Hepatic stellate cell (primary cell): Measurements from ENCODE around the gene TMEM40.
"Not testable (repeated sequence)": the region's sequence is repeated elsewhere in the genome, so short reads cannot be mapped to it uniquely, and the experiment has no call there.

Experiments
- DNase-seq: peaks from one replicate; pipeline ENCODE4 v3.0.0; 2011; ENCODE audit warnings: low spot score

Gene TMEM40

GRCh38 chr3:12750658-12751071 lies 8.4 kb downstream of the TMEM40 start:
- DNase-seq = no peak

- DNase-seq = peak; percentile 47
Measured at GRCh38 chr3:12750223-12750622, 8.8 kb downstream of the TMEM40 start.

GRCh38 chr3:12748477-12748876 lies 10.6 kb downstream of the TMEM40 start:
- DNase-seq = no peak

GRCh38 chr3:12746419-12746818 lies 12.6 kb downstream of the TMEM40 start:
- no peak for DNase-seq

GRCh38 chr3:12744326-12744725 lies 14.7 kb downstream of the TMEM40 start:
- DNase-seq = no peak

- no peak for DNase-seq
Measured at GRCh38 chr3:12743583-12743982, 15.5 kb downstream of the TMEM40 start.

- DNase-seq = no peak
Measured at GRCh38 chr3:12742330-12743107, 16.5 kb downstream of the TMEM40 start.

- no peak for DNase-seq
Measured at GRCh38 chr3:12741209-12741608, 17.9 kb downstream of the TMEM40 start.

- DNase-seq = no peak
Measured at GRCh38 chr3:12737833-12738232, 21.2 kb downstream of the TMEM40 start.

- no peak for DNase-seq
Measured at GRCh38 chr3:12737319-12737718, 21.7 kb downstream of the TMEM40 start.

- no peak for DNase-seq
Measured at GRCh38 chr3:12734960-12735359, 24.1 kb downstream of the TMEM40 start.

- DNase-seq = no peak
Measured at GRCh38 chr3:12733566-12733965, 25.5 kb downstream of the TMEM40 start.

GRCh38 chr3:12730506-12731242 lies 28.4 kb downstream of the TMEM40 start:
- no peak for DNase-seq

GRCh38 chr3:12729051-12729651 lies 29.9 kb downstream of the TMEM40 start:
- no peak for DNase-seq

- DNase-seq = no peak
Measured at GRCh38 chr3:12727937-12728336, 31.1 kb downstream of the TMEM40 start.

GRCh38 chr3:12727481-12727880 lies 31.6 kb downstream of the TMEM40 start:
- DNase-seq = no peak

GRCh38 chr3:12725436-12725835 lies 33.6 kb downstream of the TMEM40 start:
- DNase-seq = no peak

- DNase-seq = no peak
Measured at GRCh38 chr3:12724794-12725193, 34.3 kb downstream of the TMEM40 start.

- DNase-seq = not testable (repeated sequence)
Measured at GRCh38 chr3:12723362-12723761, 35.7 kb downstream of the TMEM40 start.

- no peak for DNase-seq
Measured at GRCh38 chr3:12722226-12722625, 36.8 kb downstream of the TMEM40 start.

GRCh38 chr3:12719984-12720898 lies 38.8 kb downstream of the TMEM40 start:
- DNase-seq = peak; percentile 86

- DNase-seq = no peak
Measured at GRCh38 chr3:12719541-12719940, 39.5 kb downstream of the TMEM40 start.
